OCI-LY7 (cell line): ENCODE results near the gene SLC50A1. TPM values are rescaled to one million over a fixed set of nuclear protein-coding genes. Genes with fewer than 3 reads are reported as not detected.

Source experiments
- BruUV-seq: library from RNA; stranded (reverse); fragments of 400-500 nt; replicated peaks from 2 replicates; lab custom pipeline; 2021; lab: Mats Ljungman, UMichigan
- CTCF ChIA-PET: fragments of 300-600 bp; sonication (Branson Sonifier 250); formaldehyde crosslinking; loops from one replicate; lab custom pipeline; 2022; ENCODE audit warnings: antibody characterized with exemption; ENCODE audit not compliant: unreplicated experiment; lab: Charles Lee
- POLR2A ChIA-PET: fragments of 300-600 bp; sonication (Branson Sonifier 250); formaldehyde crosslinking; loops from one replicate; lab custom pipeline; 2022; ENCODE audit warnings: antibody characterized with exemption; lab: Charles Lee
- DNase-seq: peaks from one replicate; pipeline ENCODE4 v3.0.0-alpha.2; 2015; ENCODE audit warnings: low spot score
- H2AFZ ChIP-seq: fragments of 200-600 bp; sonication (generic), shearing (Covaris generic); 2 replicates; pipeline ENCODE4 v1.6.1; 2014; ENCODE audit warnings: mild to moderate bottlenecking, antibody characterized with exemption, low read length, moderate library complexity
- H3K27ac ChIP-seq: fragments of 200-600 bp; sonication (generic); 2 replicates; pipeline ENCODE4 v1.5.1; 2014; ENCODE audit warnings: mixed run types, low read depth, mild to moderate bottlenecking, moderate library complexity, low read length, inconsistent platforms; ENCODE audit not compliant: poor library complexity, severe bottlenecking
- H3K36me3 ChIP-seq: fragments of 200-600 bp; sonication (generic); 2 replicates; pipeline ENCODE4 v1.6.1; 2014; ENCODE audit warnings: mild to moderate bottlenecking, antibody characterized with exemption, low read length, moderate library complexity, mixed read lengths; ENCODE audit not compliant: insufficient read depth
- H3K4me1 ChIP-seq: fragments of 200-600 bp; sonication (generic); 2 replicates; pipeline ENCODE4 v1.5.1; 2014; ENCODE audit warnings: mild to moderate bottlenecking, low read length; ENCODE audit not compliant: insufficient read depth, poor library complexity, severe bottlenecking
- H3K4me2 ChIP-seq: fragments of 200-600 bp; sonication (generic); 2 replicates; pipeline ENCODE4 v1.6.1; 2014; ENCODE audit warnings: mild to moderate bottlenecking, low read length
- H3K4me3 ChIP-seq: fragments of 200-600 bp; sonication (generic); 2 replicates; pipeline ENCODE4 v1.5.1; 2014; ENCODE audit warnings: mild to moderate bottlenecking, low read depth, low read length; ENCODE audit not compliant: poor library complexity, severe bottlenecking
- H3K79me2 ChIP-seq: fragments of 200-600 bp; sonication (generic); 2 replicates; pipeline ENCODE4 v1.6.1; 2016; ENCODE audit warnings: low read depth, mild to moderate bottlenecking, low read length, moderate library complexity, mixed read lengths; ENCODE audit not compliant: insufficient read depth
- H3K9me2 ChIP-seq: fragments of 200-600 bp; sonication (generic); 2 replicates; pipeline ENCODE4 v1.6.1; 2016; ENCODE audit warnings: mild to moderate bottlenecking, low read length, mixed read lengths; ENCODE audit not compliant: insufficient read depth
- H3K9me3 ChIP-seq: fragments of 200-600 bp; sonication (generic); 2 replicates; pipeline ENCODE4 v1.6.1; 2014; ENCODE audit warnings: mild to moderate bottlenecking, mixed run types, low read length, mixed read lengths
- H4K20me1 ChIP-seq: fragments of 200-600 bp; sonication (generic); 2 replicates; pipeline ENCODE4 v1.6.1; 2014; ENCODE audit warnings: mild to moderate bottlenecking, antibody characterized with exemption, low read length, moderate library complexity, mixed read lengths; ENCODE audit not compliant: insufficient read depth
- EZH2phosphoT487 ChIP-seq: fragments of 200-600 bp; sonication (generic); IDR thresholded peaks from 2 replicates; pipeline ENCODE4 v1.6.1; 2018; ENCODE audit warnings: low read depth, borderline replicate concordance, mild to moderate bottlenecking, mixed run types, antibody characterized with exemption, low read length, moderate library complexity, mixed read lengths
- intact Hi-C: fragments of 100-400 bp; cut with micrococcal nuclease; formaldehyde crosslinking; loops from one replicate; pipeline ENCODE4 v1.10.0; 2022; ENCODE audit not compliant: unreplicated experiment
- total RNA-seq, 2 experiments: library from RNA; depleted of rRNA in 1 of 2; stranded (reverse); fragments of >200 nt in 1 of 2; shearing (Covaris generic) in 1 of 2; gene quantifications; 2 replicates each; pipeline ENCODE4 v1.2.3, GENCODE V29; 2014 to 2022
- TF ChIP-seq, protein P1 (sequence below): fragments of 200-600 bp; sonication (generic); conservative IDR thresholded peaks from 2 replicates; pipeline ENCODE4 v1.5.1; 2014; ENCODE audit warnings: mild to moderate bottlenecking, antibody characterized with exemption, low read length, moderate library complexity, mixed read lengths

The SLC50A1 gene
- total RNA-seq, 2 experiments from 2014 or later = 12.3 to 46.1 TPM

DNA sequence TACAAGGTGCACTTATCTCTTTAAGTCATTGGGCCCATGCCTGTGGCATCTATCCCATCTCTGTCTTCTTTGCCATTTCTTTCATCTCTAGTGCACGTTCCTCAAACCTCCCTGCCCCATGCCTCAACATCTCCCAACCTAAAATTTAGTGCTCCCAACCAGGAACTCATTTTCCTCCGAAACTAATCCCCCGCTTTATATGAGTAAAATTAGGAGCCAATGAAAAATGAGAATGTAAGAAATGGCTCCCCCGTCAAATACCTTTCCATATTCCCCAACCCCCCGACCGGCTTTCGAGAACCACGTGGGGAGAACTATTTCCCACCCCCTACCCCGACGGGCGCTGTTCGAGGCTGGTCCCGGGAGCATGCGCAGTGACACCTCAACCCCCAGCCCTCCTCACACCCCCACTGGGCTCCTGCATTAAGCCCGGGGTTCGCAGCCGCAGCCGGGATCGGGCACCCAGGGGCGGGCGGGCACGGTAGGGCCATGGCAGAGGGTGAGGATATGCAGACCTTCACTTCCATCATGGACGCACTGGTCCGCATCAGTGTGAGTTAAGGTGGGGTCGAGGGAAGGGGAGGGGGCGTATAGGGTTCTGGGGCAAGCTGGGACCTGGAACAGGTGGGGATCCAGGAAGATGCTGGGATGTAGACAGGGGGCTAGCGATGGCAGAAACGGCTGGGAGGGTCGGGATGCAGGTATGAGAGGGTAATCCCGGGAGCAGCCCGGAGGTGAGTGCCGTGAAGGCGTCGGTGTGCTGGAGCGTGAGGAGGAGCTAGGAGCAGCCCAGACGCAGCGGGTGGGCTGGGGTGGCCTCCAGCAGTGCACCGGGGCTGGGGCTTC lies 38.0 kb downstream of the SLC50A1 start, which contains the start of gene TRIM46:
TRIM46 (plus strand) TSS at position 372 of the 846 bp plus-strand sequence; CDS start at position 490, 118 bp downstream.
- peak within 1 kb of the TSS; percentile 91 for H3K4me2 ChIP-seq
- DNase-seq = peak; percentile 72
- peak within 1 kb of the TSS; percentile 64 for H3K27ac ChIP-seq
- BruUV-seq = no TSS peak
- POLR2A ChIA-PET = interaction anchor here (0.6 to 2.1 kb wide), 7 partner anchors 20 to 134 kb away, joined by 3 to 7 read pairs (median 6); no protein-coding TSS in a partner anchor
- CTCF ChIA-PET = interaction anchor here (0.9 to 1.8 kb wide), 5 partner anchors 12 to 150 kb away, joined by 3 to 12 read pairs (median 3); partner anchors contain the start of gene THBS3
- H3K9me2 ChIP-seq = no peaks in the 10 kb centered on the region
- H3K9me3 ChIP-seq = no peaks in the 10 kb centered on the region
- intact Hi-C loops = loop anchor here (1.0 to 2.0 kb wide), 2 partner anchors 33 to 54 kb away; partner anchors contain the start of gene DPM3
- H4K20me1 ChIP-seq = no peaks in the 10 kb centered on the region
- peaks cover 17% of the 10 kb centered on the region; the same call in 1 of the 2 replicates for H3K36me3 ChIP-seq
- TF ChIP-seq, protein P1, sequence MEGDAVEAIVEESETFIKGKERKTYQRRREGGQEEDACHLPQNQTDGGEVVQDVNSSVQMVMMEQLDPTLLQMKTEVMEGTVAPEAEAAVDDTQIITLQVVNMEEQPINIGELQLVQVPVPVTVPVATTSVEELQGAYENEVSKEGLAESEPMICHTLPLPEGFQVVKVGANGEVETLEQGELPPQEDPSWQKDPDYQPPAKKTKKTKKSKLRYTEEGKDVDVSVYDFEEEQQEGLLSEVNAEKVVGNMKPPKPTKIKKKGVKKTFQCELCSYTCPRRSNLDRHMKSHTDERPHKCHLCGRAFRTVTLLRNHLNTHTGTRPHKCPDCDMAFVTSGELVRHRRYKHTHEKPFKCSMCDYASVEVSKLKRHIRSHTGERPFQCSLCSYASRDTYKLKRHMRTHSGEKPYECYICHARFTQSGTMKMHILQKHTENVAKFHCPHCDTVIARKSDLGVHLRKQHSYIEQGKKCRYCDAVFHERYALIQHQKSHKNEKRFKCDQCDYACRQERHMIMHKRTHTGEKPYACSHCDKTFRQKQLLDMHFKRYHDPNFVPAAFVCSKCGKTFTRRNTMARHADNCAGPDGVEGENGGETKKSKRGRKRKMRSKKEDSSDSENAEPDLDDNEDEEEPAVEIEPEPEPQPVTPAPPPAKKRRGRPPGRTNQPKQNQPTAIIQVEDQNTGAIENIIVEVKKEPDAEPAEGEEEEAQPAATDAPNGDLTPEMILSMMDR = peak; percentile 62; the same call in 1 of the 2 replicates
- no peak for TF ChIP-seq EZH2phosphoT487
- peaks cover 35% of the 10 kb centered on the region for H3K4me1 ChIP-seq
- peaks cover 14% of the 10 kb centered on the region; the same call in 1 of the 2 replicates for H3K79me2 ChIP-seq
- peak within 1 kb of the TSS; percentile 90 for H2AFZ ChIP-seq
- H3K4me3 ChIP-seq = peak within 1 kb of the TSS; percentile 82

DNA sequence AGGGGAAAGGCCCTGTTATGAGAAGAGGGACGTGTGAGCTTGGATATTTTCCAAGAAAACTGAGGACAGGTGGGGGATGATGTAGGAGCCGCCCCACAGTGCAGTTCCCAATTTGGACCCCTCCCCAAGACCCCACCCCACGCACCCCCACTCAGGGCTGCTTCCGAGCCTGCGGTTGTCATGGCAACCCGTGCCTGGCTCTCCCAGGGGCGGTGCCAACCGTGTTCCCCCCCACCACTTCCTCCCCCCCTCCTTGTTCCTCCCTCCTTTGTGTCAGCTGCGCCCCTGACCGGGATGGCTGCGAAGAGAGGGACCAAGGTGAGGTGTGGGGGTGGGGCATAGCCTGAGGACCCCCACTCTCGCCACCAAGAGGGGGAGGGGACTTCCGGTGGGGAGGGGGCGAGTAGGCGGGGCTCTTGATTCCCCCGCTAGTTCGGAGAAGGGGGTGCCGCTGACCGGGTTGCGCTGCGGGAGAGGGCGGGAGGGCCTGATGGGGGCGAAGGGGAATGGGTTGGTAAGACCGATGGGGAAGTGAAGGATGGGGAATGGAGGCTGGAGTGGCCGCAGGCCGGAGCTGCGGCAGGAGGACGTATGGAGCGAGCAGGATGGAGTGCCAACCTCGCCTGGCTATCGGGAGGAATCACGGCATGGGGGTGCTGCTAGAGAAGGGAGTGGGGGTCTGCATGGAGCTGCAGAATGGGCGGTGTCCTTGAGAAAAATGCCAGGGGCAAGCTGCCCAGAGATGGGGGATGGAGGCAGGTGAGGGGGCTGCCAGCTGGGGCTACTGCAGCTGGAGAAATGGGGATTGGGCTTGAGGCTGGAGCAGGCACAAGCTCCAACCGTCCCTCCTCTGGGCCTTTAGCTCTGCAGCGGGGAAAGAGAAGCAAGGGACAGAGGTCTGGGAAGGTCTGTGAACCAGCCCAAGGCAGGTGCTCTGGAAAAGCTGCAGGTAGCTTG lies 39.0 kb downstream of the SLC50A1 start:
- no peaks in the 10 kb centered on the region for H3K9me3 ChIP-seq
- peak; percentile 50 for DNase-seq
- H2AFZ ChIP-seq = peak overlapping the region; percentile 90; the same call in 1 of the 2 replicates
- peaks cover 14% of the 10 kb centered on the region; the same call in 1 of the 2 replicates for H3K79me2 ChIP-seq
- TF ChIP-seq EZH2phosphoT487 = no peak
- intact Hi-C loops = loop anchor here (5.0 kb wide), 1 partner anchor 148 kb away; the partner anchor contains the start of gene RUSC1
- peaks cover 35% of the 10 kb centered on the region for H3K4me1 ChIP-seq
- BruUV-seq = no TSS peak
- H3K4me2 ChIP-seq = peak overlapping the region; percentile 91
- ChIA-PET CTCF (interaction anchor here (0.6 to 1.3 kb wide), 2 partner anchors 11 to 168 kb away, joined by 3 to 5 read pairs; no protein-coding TSS in a partner anchor), POLR2A (interaction anchor here (0.7 to 2.1 kb wide), 2 partner anchors 20 to 50 kb away, joined by 3 to 7 read pairs; no protein-coding TSS in a partner anchor)
- no peaks in the 10 kb centered on the region for H3K9me2 ChIP-seq
- H3K36me3 ChIP-seq = peaks cover 8% of the 10 kb centered on the region; the same call in 1 of the 2 replicates
- peak overlapping the region; percentile 82 for H3K4me3 ChIP-seq
- H4K20me1 ChIP-seq = no peaks in the 10 kb centered on the region
- peak overlapping the region; percentile 64 for H3K27ac ChIP-seq
